ENCODE data around the gene JAZF1. TPM values are rescaled to one million over a fixed set of nuclear protein-coding genes. Genes with fewer than 3 reads are reported as not detected.

Gene JAZF1
- total and polyA plus RNA-seq, 11 donors = 10.3 to 46.2 (median 26.8) TPM

- no peak for TF ChIP-seq POLR2A (IDR thresholded peaks at IDR 0.05)
- no peak for TF ChIP-seq CTCF (IDR thresholded peaks at IDR 0.05)
- no peak for ATAC-seq
- no peaks in the 10 kb centered on the region for H3K36me3 ChIP-seq
- H3K4me1 ChIP-seq = no peaks in the 10 kb centered on the region
- no peaks in the 10 kb centered on the region for H3K27me3 ChIP-seq
- H3K27ac ChIP-seq = no peak overlapping the region
- no peak for DNase-seq
- peaks cover 0 to 6% (median 0%) of the 10 kb centered on the region in 12 donors for H3K9me3 ChIP-seq
- 93 to 96% (median 96%) methylated on average over 4 of the region's 4 CpGs for WGBS, 4 donors
- intact Hi-C loops (cut with DNase I) = no loop called here
- H3K4me3 ChIP-seq = no peak overlapping the region
These were observed 135.0 kb downstream of the JAZF1 start for GRCh38 chr7:28045592-28045991.

- Histone ChIP-seq H3K4me1 (no peaks in the 10 kb centered on the region), H3K27me3 (no peaks in the 10 kb centered on the region), H3K9me3 (peaks cover 0 to 6% (median 0%) of the 10 kb centered on the region in 12 donors), H3K27ac (no peak overlapping the region), H3K36me3 (no peaks in the 10 kb centered on the region), H3K4me3 (no peak overlapping the region)
- ATAC-seq (no peak), DNase-seq (no peak)
- TF ChIP-seq POLR2A (IDR thresholded peaks at IDR 0.05) (no peak), CTCF (IDR thresholded peaks at IDR 0.05) (no peak)
- intact Hi-C loops (cut with DNase I) = no loop called here
These were observed 135.8 kb downstream of the JAZF1 start for GRCh38 chr7:28044825-28045224.

GRCh38 chr7:28042721-28043120 lies 137.9 kb downstream of the JAZF1 start:
- no peaks in the 10 kb centered on the region for H3K27me3 ChIP-seq
- DNase-seq (no peak), ATAC-seq (no peak)
- 99 to 100% (median 99%) methylated on average over 1 of the region's 1 CpG for WGBS, 4 donors
- H3K4me3 ChIP-seq = no peak overlapping the region
- H3K9me3 ChIP-seq = no peaks in the 10 kb centered on the region
- TF ChIP-seq POLR2A (IDR thresholded peaks at IDR 0.05) (no peak), CTCF (IDR thresholded peaks at IDR 0.05) (no peak)
- intact Hi-C loops (cut with DNase I) = no loop called here
- H3K27ac ChIP-seq = no peak overlapping the region
- H3K4me1 ChIP-seq = peaks cover 0 to 11% (median 0%) of the 10 kb centered on the region in 12 donors
- H3K36me3 ChIP-seq = no peaks in the 10 kb centered on the region

- intact Hi-C loops (cut with DNase I) = no loop called here
- Histone ChIP-seq H3K27me3 (no peaks in the 10 kb centered on the region), H3K4me3 (no peak overlapping the region), H3K27ac (no peak overlapping the region), H3K4me1 (peaks cover 0 to 17% (median 8%) of the 10 kb centered on the region in 12 donors), H3K9me3 (no peaks in the 10 kb centered on the region), H3K36me3 (no peaks in the 10 kb centered on the region)
- TF ChIP-seq POLR2A (IDR thresholded peaks at IDR 0.05) (no peak), CTCF (IDR thresholded peaks at IDR 0.05) (no peak)
- ATAC-seq (no peak), DNase-seq (no peak)
- WGBS, 4 donors = 83 to 91% (median 88%) methylated on average over 5 of the region's 5 CpGs
These were observed 138.9 kb downstream of the JAZF1 start for GRCh38 chr7:28041508-28042314.
